DOHH2 (cell line): ENCODE measurements around the gene POTEI.
"Not testable (repeated sequence)": the region's sequence is repeated elsewhere in the genome, so short reads cannot be mapped to it uniquely, and the experiment has no call there.

ENCODE experiments used
- H3F3A ChIP-seq: fragments of 200-600 bp; sonication (generic), shearing (Covaris generic); 2 replicates; pipeline ENCODE4 v1.6.0; 2016; ENCODE audit warnings: antibody characterized with exemption, mild to moderate bottlenecking; ENCODE audit not compliant: control insufficient read depth, insufficient read depth
- H3K27ac ChIP-seq: fragments of 200-600 bp; sonication (generic); 2 replicates; pipeline ENCODE4 v1.5.1; 2014; ENCODE audit warnings: low read depth, mild to moderate bottlenecking, low read length, moderate library complexity
- H3K27me3 ChIP-seq: fragments of 200-600 bp; sonication (generic); 2 replicates; pipeline ENCODE4 v1.6.1; 2014; ENCODE audit warnings: mild to moderate bottlenecking, low read length, mixed read lengths; ENCODE audit not compliant: control insufficient read depth
- H3K36me3 ChIP-seq: fragments of 200-600 bp; sonication (generic); 2 replicates; pipeline ENCODE4 v1.6.1; 2014; ENCODE audit warnings: mild to moderate bottlenecking, low read length, moderate library complexity, mixed read lengths; ENCODE audit not compliant: control insufficient read depth
- H3K4me1 ChIP-seq: fragments of 200-600 bp; sonication (generic); 2 replicates; pipeline ENCODE4 v1.6.1; 2014; ENCODE audit warnings: mild to moderate bottlenecking, low read length, mixed read lengths; ENCODE audit not compliant: control insufficient read depth
- H3K4me2 ChIP-seq: fragments of 200-600 bp; sonication (generic); 2 replicates; pipeline ENCODE4 v1.6.0; 2014; ENCODE audit warnings: mild to moderate bottlenecking, low read length, moderate library complexity
- H3K4me3 ChIP-seq: fragments of 200-600 bp; sonication (generic); 2 replicates; pipeline ENCODE4 v1.5.1; 2014; ENCODE audit warnings: mild to moderate bottlenecking, low read length, mixed read lengths
- H3K79me2 ChIP-seq: fragments of 200-600 bp; sonication (generic); 2 replicates; pipeline ENCODE4 v1.6.1; 2014; ENCODE audit warnings: mild to moderate bottlenecking, low read length, mixed read lengths; ENCODE audit not compliant: control insufficient read depth
- H3K9me2 ChIP-seq: fragments of 200-600 bp; sonication (generic); replicated peaks from 2 replicates; pipeline ENCODE4 v1.6.1; 2014; ENCODE audit warnings: mild to moderate bottlenecking, low read length, mixed read lengths; ENCODE audit not compliant: control insufficient read depth
- H3K9me3 ChIP-seq: fragments of 200-600 bp; sonication (generic); 2 replicates; pipeline ENCODE4 v1.6.1; 2014; ENCODE audit warnings: antibody characterized with exemption, low read length, mixed read lengths; ENCODE audit not compliant: control insufficient read depth, insufficient read depth
- H4K20me1 ChIP-seq: fragments of 200-600 bp; sonication (generic); 2 replicates; pipeline ENCODE4 v1.6.0; 2014; ENCODE audit warnings: low read depth, mild to moderate bottlenecking, antibody characterized with exemption, low read length, moderate library complexity; ENCODE audit not compliant: control insufficient read depth, insufficient read depth

The POTEI gene

GRCh38 chr2:130520992-130521391, 11.9 kb upstream of the POTEI start, which contains the start of gene CFC1B:
CFC1B (plus strand) TSS chr2:130521222; CDS start chr2:130521485, 263 bp downstream.
- not testable (repeated sequence) for H3K4me3 ChIP-seq

GRCh38 chr2:130518516-130519106, 9.5 kb upstream of the POTEI start:
- H3K36me3 ChIP-seq, H3K4me2 ChIP-seq, H3K27me3 ChIP-seq, H3F3A ChIP-seq, H3K79me2 ChIP-seq, H4K20me1 ChIP-seq, H3K9me3 ChIP-seq, H3K4me1 ChIP-seq, H3K9me2 ChIP-seq, H3K4me3 ChIP-seq, H3K27ac ChIP-seq: not testable (repeated sequence)

More at GRCh38 chr2:130520992-130521391, 11.9 kb upstream of the POTEI start, which contains the start of gene CFC1B:
- H3K36me3 ChIP-seq, H3K27ac ChIP-seq, H3K4me2 ChIP-seq, H3K79me2 ChIP-seq, H3K4me1 ChIP-seq, H3K9me2 ChIP-seq, H3K27me3 ChIP-seq, H3K9me3 ChIP-seq, H3F3A ChIP-seq, H4K20me1 ChIP-seq: not testable (repeated sequence)

- H3F3A ChIP-seq, H3K27me3 ChIP-seq, H3K4me2 ChIP-seq, H3K9me2 ChIP-seq, H3K79me2 ChIP-seq, H4K20me1 ChIP-seq, H3K9me3 ChIP-seq, H3K4me1 ChIP-seq, H3K4me3 ChIP-seq, H3K36me3 ChIP-seq, H3K27ac ChIP-seq: not testable (repeated sequence)
Measured at GRCh38 chr2:130511747-130512451, 2.8 kb upstream of the POTEI start.

- H3K4me1 ChIP-seq, H3K9me2 ChIP-seq, H3K4me3 ChIP-seq, H3K79me2 ChIP-seq, H3K27me3 ChIP-seq, H3K9me3 ChIP-seq, H3F3A ChIP-seq, H3K4me2 ChIP-seq, H3K36me3 ChIP-seq, H3K27ac ChIP-seq, H4K20me1 ChIP-seq: not testable (repeated sequence)
Measured at GRCh38 chr2:130510807-130511746, 1.9 kb upstream of the POTEI start.

GRCh38 chr2:130491073-130491472, 18.1 kb downstream of the POTEI start:
- not testable (repeated sequence) for H3K27ac ChIP-seq, H3K4me3 ChIP-seq, H3K36me3 ChIP-seq, H3F3A ChIP-seq, H3K79me2 ChIP-seq, H4K20me1 ChIP-seq, H3K27me3 ChIP-seq, H3K9me2 ChIP-seq, H3K4me2 ChIP-seq, H3K9me3 ChIP-seq, H3K4me1 ChIP-seq

- H3K9me3 ChIP-seq, H3K79me2 ChIP-seq, H3K27ac ChIP-seq, H3F3A ChIP-seq, H3K9me2 ChIP-seq, H3K4me3 ChIP-seq, H4K20me1 ChIP-seq, H3K4me1 ChIP-seq, H3K27me3 ChIP-seq, H3K4me2 ChIP-seq, H3K36me3 ChIP-seq: not testable (repeated sequence)
Measured at GRCh38 chr2:130455413-130455812, 53.7 kb downstream of the POTEI start.
